D341Med (cell line): ENCODE measurements around the gene GNPTG.
A peak's percentile ranks its signal among the peaks of the same experiment; 100 is the strongest.

Experiments used
- DNase-seq: peaks from one replicate; pipeline ENCODE4 v3.0.0; 2012; ENCODE audit warnings: low spot score

The GNPTG gene

GRCh38 chr16:1394367-1394951 lies 42.7 kb downstream of the GNPTG start:
- DNase-seq, result no peak

- no peak for DNase-seq
Measured at GRCh38 chr16:1395444-1396031, 43.8 kb downstream of the GNPTG start.

GRCh38 chr16:1397779-1398178 lies 46.0 kb downstream of the GNPTG start:
- DNase-seq, result peak; percentile 22

- no peak for DNase-seq
Measured at GRCh38 chr16:1398351-1398750, 46.6 kb downstream of the GNPTG start.

GRCh38 chr16:1398826-1399581 lies 47.3 kb downstream of the GNPTG start:
- peak; percentile 12 for DNase-seq

GRCh38 chr16:1401061-1401757 lies 49.5 kb downstream of the GNPTG start:
- no peak for DNase-seq

GRCh38 chr16:1401758-1402154 lies 50.0 kb downstream of the GNPTG start:
- DNase-seq, result no peak

- DNase-seq, result no peak
Measured at GRCh38 chr16:1403036-1403435, 51.3 kb downstream of the GNPTG start.

GRCh38 chr16:1403733-1404132 lies 52.0 kb downstream of the GNPTG start:
- no peak for DNase-seq

GRCh38 chr16:1407753-1408152 lies 56.0 kb downstream of the GNPTG start:
- DNase-seq, result peak; percentile 28

- DNase-seq, result peak; percentile 96
Measured at GRCh38 chr16:1408171-1408837, 56.6 kb downstream of the GNPTG start.

- DNase-seq, result no peak
Measured at GRCh38 chr16:1412847-1413246, 61.1 kb downstream of the GNPTG start.
